ENCODE results near the gene PPM1H.

Gene PPM1H

DNA sequence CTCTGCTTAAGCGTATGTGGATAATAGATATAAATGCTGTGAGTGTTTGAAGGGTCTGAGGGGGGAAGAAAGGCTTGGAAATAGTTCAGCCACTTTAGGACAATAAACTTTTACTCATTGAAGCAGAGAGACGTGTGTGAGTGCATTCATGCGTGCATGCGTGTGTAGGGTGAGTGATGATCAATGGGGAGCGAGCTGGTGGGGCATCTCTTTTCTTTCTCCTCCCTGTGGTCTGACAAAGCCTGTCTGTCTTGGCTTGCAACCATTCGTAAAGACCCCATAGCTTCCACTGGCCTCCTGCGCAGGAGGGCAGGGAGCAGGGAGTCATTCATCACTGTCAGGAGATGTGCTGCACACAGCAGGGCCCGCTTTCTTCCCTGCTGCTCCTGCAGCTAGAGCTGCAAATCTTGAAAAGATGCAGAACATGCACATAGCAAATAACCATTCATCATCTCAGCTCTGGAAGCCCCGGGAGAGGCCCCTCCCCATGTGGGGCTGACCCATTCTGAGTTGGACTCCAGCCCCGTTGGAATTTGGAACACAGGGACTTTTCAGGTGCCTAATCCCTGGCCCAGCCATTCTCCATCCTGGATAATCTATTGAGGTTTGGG lies 223.2 kb downstream of the PPM1H start:
- no peak for DNase-seq (ENCODE audit: extremely low read depth, insufficient read length)
- no peak overlapping the region for H3K4me3 ChIP-seq (replicated peaks; ENCODE audit: low read depth, low read length)
- H3K27me3 ChIP-seq (replicated peaks; ENCODE audit: control insufficient read depth, insufficient read depth, low read length), result no peaks in the 10 kb centered on the region
- no peaks in the 10 kb centered on the region for H3K36me3 ChIP-seq (ENCODE audit: control insufficient read depth, insufficient read depth, low read length)
- TF ChIP-seq, protein P1, sequence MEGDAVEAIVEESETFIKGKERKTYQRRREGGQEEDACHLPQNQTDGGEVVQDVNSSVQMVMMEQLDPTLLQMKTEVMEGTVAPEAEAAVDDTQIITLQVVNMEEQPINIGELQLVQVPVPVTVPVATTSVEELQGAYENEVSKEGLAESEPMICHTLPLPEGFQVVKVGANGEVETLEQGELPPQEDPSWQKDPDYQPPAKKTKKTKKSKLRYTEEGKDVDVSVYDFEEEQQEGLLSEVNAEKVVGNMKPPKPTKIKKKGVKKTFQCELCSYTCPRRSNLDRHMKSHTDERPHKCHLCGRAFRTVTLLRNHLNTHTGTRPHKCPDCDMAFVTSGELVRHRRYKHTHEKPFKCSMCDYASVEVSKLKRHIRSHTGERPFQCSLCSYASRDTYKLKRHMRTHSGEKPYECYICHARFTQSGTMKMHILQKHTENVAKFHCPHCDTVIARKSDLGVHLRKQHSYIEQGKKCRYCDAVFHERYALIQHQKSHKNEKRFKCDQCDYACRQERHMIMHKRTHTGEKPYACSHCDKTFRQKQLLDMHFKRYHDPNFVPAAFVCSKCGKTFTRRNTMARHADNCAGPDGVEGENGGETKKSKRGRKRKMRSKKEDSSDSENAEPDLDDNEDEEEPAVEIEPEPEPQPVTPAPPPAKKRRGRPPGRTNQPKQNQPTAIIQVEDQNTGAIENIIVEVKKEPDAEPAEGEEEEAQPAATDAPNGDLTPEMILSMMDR (IDR thresholded peaks at IDR 0.05; ENCODE audit: insufficient read depth, low read length, poor library complexity, severe bottlenecking), result no peak

DNA sequence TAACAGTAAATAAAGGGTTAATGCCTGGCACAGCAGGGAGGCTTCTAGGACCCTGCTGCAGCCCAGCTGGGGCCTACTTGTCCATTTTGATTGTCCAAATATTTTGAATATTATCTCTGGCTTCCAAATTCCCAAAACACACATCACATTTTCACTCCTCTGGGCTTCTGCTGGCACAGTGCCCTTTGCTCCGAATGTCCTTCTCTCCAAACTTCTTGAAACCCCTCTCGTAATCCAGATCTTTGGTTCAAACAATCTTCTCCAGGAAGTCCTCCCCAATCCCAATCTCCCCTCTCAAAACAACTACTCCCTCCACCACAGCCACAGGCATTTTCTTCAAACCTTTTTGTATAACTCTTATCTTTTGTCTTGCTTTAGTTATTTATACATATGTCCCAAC lies 225.6 kb downstream of the PPM1H start:
- H3K36me3 ChIP-seq (ENCODE audit: control insufficient read depth, insufficient read depth, low read length), result no peaks in the 10 kb centered on the region
- no peak for DNase-seq (ENCODE audit: extremely low read depth, insufficient read length)
- no peaks in the 10 kb centered on the region for H3K27me3 ChIP-seq (replicated peaks; ENCODE audit: control insufficient read depth, insufficient read depth, low read length)
- TF ChIP-seq, protein P1 (IDR thresholded peaks at IDR 0.05; ENCODE audit: insufficient read depth, low read length, poor library complexity, severe bottlenecking), result no peak
- H3K4me3 ChIP-seq (replicated peaks; ENCODE audit: low read depth, low read length), result no peak overlapping the region

DNA sequence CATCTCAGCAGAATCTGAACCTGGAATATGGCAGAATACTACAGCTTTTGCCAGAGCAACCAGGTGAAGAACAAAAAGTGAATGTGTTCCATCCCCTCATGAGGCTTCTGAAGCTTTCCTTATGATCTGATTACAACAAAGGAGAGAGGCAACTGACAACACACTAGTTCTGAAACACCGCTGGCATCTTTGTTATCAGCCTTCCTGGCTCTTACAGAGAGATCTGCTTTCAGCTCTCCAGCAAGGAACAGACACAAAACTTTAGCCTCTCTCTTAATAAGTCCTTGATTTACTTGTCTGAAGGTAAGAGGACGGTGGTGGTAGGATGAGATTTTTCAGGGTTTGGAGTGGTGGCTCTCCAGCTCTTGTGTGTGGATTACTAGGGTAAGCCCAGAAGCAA lies 227.0 kb downstream of the PPM1H start:
- DNase-seq (ENCODE audit: extremely low read depth, insufficient read length), result no peak
- Histone ChIP-seq H3K4me3 (replicated peaks; ENCODE audit: low read depth, low read length) (no peak overlapping the region), H3K27me3 (replicated peaks; ENCODE audit: control insufficient read depth, insufficient read depth, low read length) (no peaks in the 10 kb centered on the region), H3K36me3 (ENCODE audit: control insufficient read depth, insufficient read depth, low read length) (no peaks in the 10 kb centered on the region)
- TF ChIP-seq, protein P1 (IDR thresholded peaks at IDR 0.05; ENCODE audit: insufficient read depth, low read length, poor library complexity, severe bottlenecking), result no peak

DNA sequence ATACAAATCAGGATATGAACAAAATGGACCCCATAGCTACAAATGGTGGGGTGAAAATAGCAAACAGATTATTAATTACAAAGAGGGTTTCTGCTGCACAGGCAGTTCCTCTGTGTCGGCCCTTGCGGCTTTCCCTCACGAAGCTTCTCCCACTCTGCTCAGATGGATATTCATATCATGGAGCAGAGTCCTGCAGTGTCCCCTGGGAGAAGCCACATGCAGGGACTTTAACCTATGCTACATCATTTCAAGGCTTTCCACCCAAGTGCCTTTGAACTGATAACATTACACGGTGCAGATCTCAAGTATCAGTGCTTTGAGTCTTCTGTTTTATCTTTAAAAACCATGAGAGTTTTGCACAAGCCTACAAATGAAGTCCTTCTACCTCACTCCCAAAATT lies 229.1 kb downstream of the PPM1H start:
- TF ChIP-seq, protein P1 (IDR thresholded peaks at IDR 0.05; ENCODE audit: insufficient read depth, low read length, poor library complexity, severe bottlenecking), result no peak
- H3K27me3 ChIP-seq (replicated peaks; ENCODE audit: control insufficient read depth, insufficient read depth, low read length), result no peaks in the 10 kb centered on the region
- no peak overlapping the region for H3K4me3 ChIP-seq (replicated peaks; ENCODE audit: low read depth, low read length)
- DNase-seq (ENCODE audit: extremely low read depth, insufficient read length), result no peak
- H3K36me3 ChIP-seq (ENCODE audit: control insufficient read depth, insufficient read depth, low read length), result no peaks in the 10 kb centered on the region

DNA sequence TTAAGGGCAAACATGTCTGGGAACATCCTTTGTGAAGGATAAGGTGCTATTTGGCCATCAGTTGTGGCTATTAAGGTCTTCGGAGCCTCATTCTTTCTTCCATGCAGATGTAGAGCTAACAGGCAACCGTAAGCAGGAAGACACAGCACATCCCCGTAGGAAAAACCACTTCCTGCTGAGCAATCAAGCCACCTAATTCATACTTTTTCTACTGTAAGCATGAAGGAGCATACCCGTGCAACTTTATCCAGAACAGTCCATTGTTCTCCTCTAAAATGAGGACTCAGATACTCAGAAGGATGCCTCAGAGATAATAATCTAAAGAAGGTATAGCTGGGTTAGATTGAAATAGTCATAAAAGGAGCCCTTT lies 232.0 kb downstream of the PPM1H start:
- no peaks in the 10 kb centered on the region for H3K36me3 ChIP-seq (ENCODE audit: control insufficient read depth, insufficient read depth, low read length)
- DNase-seq (ENCODE audit: extremely low read depth, insufficient read length), result no peak
- H3K4me3 ChIP-seq (replicated peaks; ENCODE audit: low read depth, low read length), result no peak overlapping the region
- TF ChIP-seq, protein P1 (IDR thresholded peaks at IDR 0.05; ENCODE audit: insufficient read depth, low read length, poor library complexity, severe bottlenecking), result no peak
- no peaks in the 10 kb centered on the region for H3K27me3 ChIP-seq (replicated peaks; ENCODE audit: control insufficient read depth, insufficient read depth, low read length)

DNA sequence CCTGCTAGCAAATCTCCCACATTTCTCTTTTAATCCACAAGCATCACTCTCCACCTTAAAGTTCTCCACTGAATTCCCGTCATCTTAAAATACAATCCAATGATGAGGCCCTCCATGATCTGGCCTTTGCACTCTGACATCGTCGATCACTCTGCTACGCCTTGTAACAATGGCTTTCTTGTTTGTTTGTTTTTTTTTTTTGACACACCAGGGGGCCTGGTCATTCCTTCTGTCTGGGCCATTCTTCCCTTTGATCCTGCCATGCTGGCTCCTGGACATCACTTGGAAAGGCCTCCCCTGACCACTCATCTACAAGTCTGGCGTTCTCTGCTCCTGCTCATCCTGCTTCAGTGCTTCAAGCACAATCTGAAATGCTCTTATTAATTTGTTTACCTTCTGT lies 233.5 kb downstream of the PPM1H start:
- no peak for DNase-seq (ENCODE audit: extremely low read depth, insufficient read length)
- Histone ChIP-seq H3K27me3 (replicated peaks; ENCODE audit: control insufficient read depth, insufficient read depth, low read length) (no peaks in the 10 kb centered on the region), H3K36me3 (ENCODE audit: control insufficient read depth, insufficient read depth, low read length) (no peaks in the 10 kb centered on the region), H3K4me3 (replicated peaks; ENCODE audit: low read depth, low read length) (no peak overlapping the region)
- TF ChIP-seq, protein P1 (IDR thresholded peaks at IDR 0.05; ENCODE audit: insufficient read depth, low read length, poor library complexity, severe bottlenecking), result no peak

Measured in GM06990 (cell line).